Subcutaneous adipose tissue (tissue), 4 donors: ENCODE measurements around the gene LGALS7. TPM values are rescaled to one million over a fixed set of nuclear protein-coding genes. Genes with fewer than 3 reads are reported as not detected.

Experiments used
- CTCF ChIP-seq: fragments of 450-650 bp; IDR thresholded peaks from one replicate; pipeline ENCODE4 v1.5.1; 2016; ENCODE audit warnings: low read depth, mild to moderate bottlenecking, control low read depth, antibody characterized with exemption, moderate library complexity
- total RNA-seq, 4 donors: library from RNA; depleted of rRNA; stranded (reverse); fragments of >200 nt; gene quantifications; one replicate each; pipeline ENCODE4 v1.1.0, GENCODE V29; 2016

Gene LGALS7
- total RNA-seq, 4 donors from 2014 or later: not detected

- TF ChIP-seq CTCF: no peak
These were observed 28.2 kb upstream of the LGALS7 start for GRCh38 chr19:38801359-38802095.

GRCh38 chr19:38800577-38801347 lies 27.4 kb upstream of the LGALS7 start:
- no peak for TF ChIP-seq CTCF

GRCh38 chr19:38799104-38799503 lies 25.8 kb upstream of the LGALS7 start:
- TF ChIP-seq CTCF: no peak

- no peak for TF ChIP-seq CTCF
These were observed 22.8 kb upstream of the LGALS7 start for GRCh38 chr19:38796154-38796553.

GRCh38 chr19:38795549-38795948 lies 22.2 kb upstream of the LGALS7 start:
- no peak for TF ChIP-seq CTCF

- TF ChIP-seq CTCF: no peak
These were observed 20.4 kb upstream of the LGALS7 start for GRCh38 chr19:38793671-38794070.

- no peak for TF ChIP-seq CTCF
These were observed 19.9 kb upstream of the LGALS7 start for GRCh38 chr19:38793177-38793576.
